B cell (primary cell): ENCODE data around the gene ZNF185. TPM values are rescaled to one million over a fixed set of nuclear protein-coding genes. Genes with fewer than 3 reads are reported as not detected.

Experiments used
- ATAC-seq: fragments of 200-7000 bp; cut with Tn5 transposase; one replicate; pipeline ENCODE4 v1.10.0; 2021; ENCODE audit warnings: low read depth, mild to moderate bottlenecking, moderate number of reproducible peaks, moderate library complexity
- CTCF ChIA-PET: fragments of 350-600 bp; sonication (Branson Sonifier 250); formaldehyde crosslinking; loops from one replicate; lab custom pipeline; 2021; ENCODE audit warnings: antibody characterized with exemption, inconsistent platforms; lab: Charles Lee
- POLR2A ChIA-PET: fragments of 350-600 bp; sonication (Branson Sonifier 250); formaldehyde crosslinking; loops from one replicate; lab custom pipeline; 2021; ENCODE audit warnings: antibody characterized with exemption; lab: Charles Lee
- DNase-seq: peaks from one replicate; pipeline ENCODE4 v3.0.0; 2013
- H2AFZ ChIP-seq: 2 replicates; pipeline ENCODE4 v1.6.1; 2012; ENCODE audit warnings: mild to moderate bottlenecking, low read depth, low read length; ENCODE audit not compliant: insufficient read depth, poor library complexity, severe bottlenecking
- H3K27ac ChIP-seq, 2 donors: 1 replicate in 1 of 2; 2 replicates in 1 of 2; pipeline ENCODE4 v1.5.1; 2012 to 2013; ENCODE audit warnings: low read length in 2 of 2, mild to moderate bottlenecking in 2 of 2, moderate library complexity in 1 of 2
- H3K27me3 ChIP-seq, 4 experiments: fragments of 200-600 bp in 1 of 4; sonication (generic) in 1 of 4; replicated peaks in 1 of 4; 1 replicate in 2 of 4; 2 replicates in 2 of 4; pipeline versions ENCODE4 v1.6.1 to v1.7.0; 2013 to 2016; ENCODE audit warnings: low read length in 3 of 4, mild to moderate bottlenecking in 2 of 4, mixed read lengths in 1 of 4, moderate library complexity in 1 of 4; ENCODE audit not compliant: insufficient read depth in 4 of 4, control insufficient read depth in 3 of 4; ENCODE audit errors: control extremely low read depth in 1 of 4
- H3K36me3 ChIP-seq, 2 experiments: replicated peaks in 1 of 2; 1 replicate in 1 of 2; 2 replicates in 1 of 2; pipeline versions ENCODE4 v1.6.1 to v1.7.1; 2013; ENCODE audit warnings: low read length in 1 of 2; ENCODE audit not compliant: insufficient read depth in 2 of 2, control insufficient read depth in 1 of 2; ENCODE audit errors: control extremely low read depth in 1 of 2, extremely low read depth in 1 of 2
- H3K4me1 ChIP-seq, 2 donors: fragments of 200-600 bp in 1 of 2; sonication (generic) in 1 of 2; 1 replicate in 1 of 2; 2 replicates in 1 of 2; pipeline versions ENCODE4 v1.5.1 to v1.6.1; 2013 to 2017; ENCODE audit warnings: low read length in 2 of 2; ENCODE audit not compliant: control insufficient read depth in 2 of 2, insufficient read depth in 2 of 2
- H3K4me2 ChIP-seq: replicated peaks from 2 replicates; pipeline ENCODE3; 2012; ENCODE audit warnings: mild to moderate bottlenecking, low read depth, low read length; ENCODE audit not compliant: poor library complexity, severe bottlenecking
- H3K4me3 ChIP-seq, 5 experiments: fragments of 200-600 bp in 1 of 5; sonication (generic) in 1 of 5; 1 replicate in 3 of 5; 2 replicates in 2 of 5; pipeline versions ENCODE4 v1.5.1 to v1.7.0; 2011 to 2016; ENCODE audit warnings: low read length in 4 of 5, mild to moderate bottlenecking in 4 of 5, low read depth in 2 of 5, control low read depth in 1 of 5, moderate library complexity in 1 of 5; ENCODE audit not compliant: insufficient read depth in 1 of 5; ENCODE audit errors: control extremely low read depth in 1 of 5, extremely low read depth in 1 of 5
- H3K79me2 ChIP-seq: fragments of 200-600 bp; sonication (generic); one replicate; pipeline ENCODE4 v1.6.0; 2016; ENCODE audit warnings: low read length; ENCODE audit not compliant: control insufficient read depth, insufficient read depth
- H3K9ac ChIP-seq: fragments of 200-600 bp; sonication (generic); 2 replicates; pipeline ENCODE4 v1.6.1; 2017; ENCODE audit warnings: mild to moderate bottlenecking, low read length, moderate library complexity
- H3K9me3 ChIP-seq, 3 donors: one replicate each; pipeline versions ENCODE4 v1.6.1 to v1.7.1; 2013; ENCODE audit warnings: low read length in 2 of 3; ENCODE audit not compliant: control insufficient read depth in 2 of 3, insufficient read depth in 1 of 3; ENCODE audit errors: control extremely low read depth in 1 of 3
- H4K20me1 ChIP-seq: 2 replicates; pipeline ENCODE4 v1.6.0; 2012; ENCODE audit warnings: mild to moderate bottlenecking, low read length; ENCODE audit not compliant: insufficient read depth, control insufficient read depth, poor library complexity, severe bottlenecking
- H3K27ac Mint-ChIP-seq: one replicate; pipeline ENCODE4 v1.8.0; 2021; ENCODE audit warnings: mixed read lengths
- H3K27me3 Mint-ChIP-seq: one replicate; pipeline ENCODE4 v1.8.0; 2021; ENCODE audit warnings: mixed read lengths
- H3K4me1 Mint-ChIP-seq: one replicate; pipeline ENCODE4 v1.8.0; 2021; ENCODE audit warnings: mixed read lengths
- H3K4me3 Mint-ChIP-seq: one replicate; pipeline ENCODE4 v1.8.0; 2021; ENCODE audit warnings: mixed read lengths
- H3K9me3 Mint-ChIP-seq: one replicate; pipeline ENCODE4 v1.8.0; 2022; ENCODE audit warnings: mixed read lengths; ENCODE audit not compliant: insufficient read depth
- CTCF ChIP-seq: fragments of 200-600 bp; IDR thresholded peaks from one replicate; pipeline ENCODE4 v1.8.0; 2022; ENCODE audit warnings: antibody characterized with exemption, mild to moderate bottlenecking
- EZH2 ChIP-seq: IDR thresholded peaks from 2 replicates; pipeline ENCODE4 v1.6.1; 2012; ENCODE audit warnings: borderline replicate concordance, low read depth, mild to moderate bottlenecking, moderate library complexity, low read length; ENCODE audit not compliant: insufficient read depth, poor library complexity, severe bottlenecking
- WGBS: methylation state at CpG from one replicate; pipeline ENCODE4 v1.1.5; 2013; ENCODE audit warnings: missing lambda C conversion rate; ENCODE audit not compliant: insufficient coverage; 5-methylcytosine and 5-hydroxymethylcytosine counted together
- intact Hi-C: fragments of 100-400 bp; cut with micrococcal nuclease; formaldehyde crosslinking; loops from one replicate; pipeline ENCODE4 v1.10.0; 2022
- polyA plus RNA-seq: library from polyadenylated mRNA; depleted of rRNA; stranded (reverse); fragments of >200 nt; gene quantifications from 2 replicates; pipeline ENCODE4 v1.2.3, GENCODE V29; 2012
- total RNA-seq, 2 donors: library from RNA; stranded (reverse); fragments of 120-200 nt in 1 of 2; gene quantifications; 1 replicate in 1 of 2; 2 replicates in 1 of 2; pipeline versions ENCODE4 v1.2.3 to v1.2.4, GENCODE V29; 2013 to 2022

ZNF185 gene
- total and polyA plus RNA-seq, 2 donors (not counting 1 experiment from before 2014, with no cell fraction given): 0.89 to 2.3 TPM

DNA sequence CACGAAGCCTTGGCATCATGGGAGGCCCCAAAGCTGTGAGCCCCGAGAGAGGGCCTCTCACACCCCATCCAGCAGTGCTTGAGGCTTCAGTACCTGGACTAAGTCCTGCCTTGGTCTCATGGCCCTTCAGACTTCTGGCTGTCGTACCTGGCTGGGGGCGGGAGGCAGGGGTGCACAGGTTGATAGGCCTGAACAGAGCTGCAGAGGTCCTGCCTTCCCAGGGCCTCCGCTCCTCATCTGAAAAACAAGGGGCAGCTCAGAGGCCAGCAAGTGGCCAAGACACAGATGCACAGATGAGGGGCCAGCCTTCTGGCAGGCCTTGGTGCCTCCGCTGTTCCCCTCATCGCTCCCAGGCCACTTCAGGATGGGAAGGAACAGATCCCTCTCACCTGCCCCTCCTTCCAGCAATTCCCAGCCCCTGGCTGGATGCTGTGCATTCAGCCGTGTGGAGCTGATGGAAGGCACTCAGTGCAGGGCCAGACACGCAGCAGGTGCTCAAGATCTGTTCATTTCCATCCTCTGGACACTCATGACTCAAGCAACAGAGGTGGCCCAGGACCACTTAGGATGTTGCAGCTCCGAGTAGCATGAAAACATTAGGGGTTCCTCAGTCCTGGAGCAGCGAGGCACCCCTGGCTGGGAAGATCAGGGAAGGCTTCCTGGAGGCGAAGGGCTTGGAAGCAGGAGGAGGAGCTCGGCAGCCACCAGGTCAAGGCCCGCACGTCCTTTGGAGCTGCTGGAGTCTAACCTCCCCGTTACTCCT, 1.4 kb downstream of the ZNF185 start:
- Histone ChIP-seq H3K27ac (no peak overlapping the region), H3K36me3 (no peaks in the 10 kb centered on the region), H4K20me1 (no peaks in the 10 kb centered on the region), H3K79me2 (no peaks in the 10 kb centered on the region), H3K4me2 (no peak overlapping the region), H3K27me3 (peaks cover 0 to 5% (median 0%) of the 10 kb centered on the region in 4 experiments), H3K9ac (no peak overlapping the region), H3K4me1 (no peaks in the 10 kb centered on the region), H3K4me3 (no peak overlapping the region), H2AFZ (no peak overlapping the region), H3K9me3 (no peaks in the 10 kb centered on the region)
- 86% methylated on average over 8 of the region's 16 CpGs for WGBS
- Mint-ChIP-seq H3K27me3 (peaks cover 30% of the 10 kb centered on the region), H3K27ac (no peak overlapping the region), H3K4me1 (peaks cover 3% of the 10 kb centered on the region), H3K4me3 (no peak overlapping the region), H3K9me3 (no peaks in the 10 kb centered on the region)
- intact Hi-C loops: no loop called here
- CTCF ChIA-PET: no interaction called here
- TF ChIP-seq EZH2 (no peak), CTCF (no peak)
- no peak for ATAC-seq
- DNase-seq: no peak
- POLR2A ChIA-PET: no interaction called here

GRCh38 chrX:152899874-152900719, 2.2 kb downstream of the ZNF185 start:
- H3K27ac ChIP-seq: no peak overlapping the region
- ATAC-seq (no peak), DNase-seq (no peak)
- H3K79me2 ChIP-seq: no peaks in the 10 kb centered on the region
- peaks cover 0 to 5% (median 0%) of the 10 kb centered on the region in 4 experiments for H3K27me3 ChIP-seq
- TF ChIP-seq CTCF (no peak), EZH2 (no peak)
- H3K36me3 ChIP-seq: no peaks in the 10 kb centered on the region
- no peaks in the 10 kb centered on the region for H4K20me1 ChIP-seq
- H2AFZ ChIP-seq: no peak overlapping the region
- no peak overlapping the region for H3K4me3 ChIP-seq
- H3K27ac Mint-ChIP-seq: no peak overlapping the region
- H3K9me3 ChIP-seq: no peaks in the 10 kb centered on the region
- no peaks in the 10 kb centered on the region for H3K9me3 Mint-ChIP-seq
- no peak overlapping the region for H3K4me3 Mint-ChIP-seq
- H3K4me1 Mint-ChIP-seq: peaks cover 3% of the 10 kb centered on the region
- ChIA-PET CTCF (no interaction called here), POLR2A (no interaction called here)
- peaks cover 29% of the 10 kb centered on the region for H3K27me3 Mint-ChIP-seq
- no peak overlapping the region for H3K4me2 ChIP-seq
- WGBS: 92% methylated on average over 8 of the region's 12 CpGs
- intact Hi-C loops: no loop called here
- no peak overlapping the region for H3K9ac ChIP-seq
- H3K4me1 ChIP-seq: no peaks in the 10 kb centered on the region
